GM19238 (cell line): Measurements from ENCODE around the gene ULK4.
"Not testable (repeated sequence)": the region's sequence is repeated elsewhere in the genome, so short reads cannot be mapped to it uniquely, and the experiment has no call there.

ENCODE experiments used
- DNase-seq: peaks from one replicate; pipeline ENCODE4 v3.0.0; 2011; ENCODE audit warnings: low spot score; ENCODE audit not compliant: insufficient read length

Gene ULK4

GRCh38 chr3:41321642-41321980 is 640.3 kb downstream of the ULK4 start:
- DNase-seq = no peak

GRCh38 chr3:41320953-41321641 is 640.8 kb downstream of the ULK4 start:
- DNase-seq = no peak

- no peak for DNase-seq
Observed at GRCh38 chr3:41318520-41318919, 643.4 kb downstream of the ULK4 start.

GRCh38 chr3:41317718-41318117 is 644.2 kb downstream of the ULK4 start:
- no peak for DNase-seq

- no peak for DNase-seq
Observed at GRCh38 chr3:41317298-41317697, 644.6 kb downstream of the ULK4 start.

GRCh38 chr3:41315126-41315525 is 646.8 kb downstream of the ULK4 start:
- no peak for DNase-seq

GRCh38 chr3:41308119-41308518 is 653.8 kb downstream of the ULK4 start:
- DNase-seq = no peak

GRCh38 chr3:41307065-41307464 is 654.8 kb downstream of the ULK4 start:
- DNase-seq = no peak

GRCh38 chr3:41304593-41304992 is 657.3 kb downstream of the ULK4 start:
- no peak for DNase-seq

GRCh38 chr3:41302295-41302694 is 659.6 kb downstream of the ULK4 start:
- DNase-seq = no peak

- no peak for DNase-seq
Observed at GRCh38 chr3:41301548-41301947, 660.4 kb downstream of the ULK4 start.

GRCh38 chr3:41299036-41299435 is 662.9 kb downstream of the ULK4 start:
- DNase-seq = no peak

GRCh38 chr3:41297750-41298149 is 664.2 kb downstream of the ULK4 start:
- DNase-seq = no peak

GRCh38 chr3:41296556-41296955 is 665.3 kb downstream of the ULK4 start:
- DNase-seq = no peak

GRCh38 chr3:41295740-41296139 is 666.2 kb downstream of the ULK4 start:
- DNase-seq = no peak

GRCh38 chr3:41293169-41293681 is 668.7 kb downstream of the ULK4 start:
- DNase-seq = no peak

GRCh38 chr3:41290736-41291135 is 671.2 kb downstream of the ULK4 start:
- DNase-seq = no peak

- DNase-seq = no peak
Observed at GRCh38 chr3:41290306-41290705, 671.6 kb downstream of the ULK4 start.

- no peak for DNase-seq
Observed at GRCh38 chr3:41288785-41289184, 673.1 kb downstream of the ULK4 start.

- no peak for DNase-seq
Observed at GRCh38 chr3:41286305-41286704, 675.6 kb downstream of the ULK4 start.

- not testable (repeated sequence) for DNase-seq
Observed at GRCh38 chr3:41284934-41285333, 677.0 kb downstream of the ULK4 start.

GRCh38 chr3:41277790-41278465 is 684.0 kb downstream of the ULK4 start:
- DNase-seq = no peak

GRCh38 chr3:41276191-41276590 is 685.7 kb downstream of the ULK4 start:
- DNase-seq = no peak
